Stimulated activated CD4-positive, alpha-beta T cell treated with anti-CD3 and anti-CD28 coated beads, Interleukin-4, amount 100 ng/mL, for 4 hours (primary cell): ENCODE data around the gene AP4B1.
"Not testable (repeated sequence)": the region's sequence is repeated elsewhere in the genome, so short reads cannot be mapped to it uniquely, and the experiment has no call there.

Experiments
- DNase-seq, 2 experiments: peaks; one replicate each; pipeline ENCODE4 v3.0.0-alpha.2; 2020

Gene AP4B1

DNA sequence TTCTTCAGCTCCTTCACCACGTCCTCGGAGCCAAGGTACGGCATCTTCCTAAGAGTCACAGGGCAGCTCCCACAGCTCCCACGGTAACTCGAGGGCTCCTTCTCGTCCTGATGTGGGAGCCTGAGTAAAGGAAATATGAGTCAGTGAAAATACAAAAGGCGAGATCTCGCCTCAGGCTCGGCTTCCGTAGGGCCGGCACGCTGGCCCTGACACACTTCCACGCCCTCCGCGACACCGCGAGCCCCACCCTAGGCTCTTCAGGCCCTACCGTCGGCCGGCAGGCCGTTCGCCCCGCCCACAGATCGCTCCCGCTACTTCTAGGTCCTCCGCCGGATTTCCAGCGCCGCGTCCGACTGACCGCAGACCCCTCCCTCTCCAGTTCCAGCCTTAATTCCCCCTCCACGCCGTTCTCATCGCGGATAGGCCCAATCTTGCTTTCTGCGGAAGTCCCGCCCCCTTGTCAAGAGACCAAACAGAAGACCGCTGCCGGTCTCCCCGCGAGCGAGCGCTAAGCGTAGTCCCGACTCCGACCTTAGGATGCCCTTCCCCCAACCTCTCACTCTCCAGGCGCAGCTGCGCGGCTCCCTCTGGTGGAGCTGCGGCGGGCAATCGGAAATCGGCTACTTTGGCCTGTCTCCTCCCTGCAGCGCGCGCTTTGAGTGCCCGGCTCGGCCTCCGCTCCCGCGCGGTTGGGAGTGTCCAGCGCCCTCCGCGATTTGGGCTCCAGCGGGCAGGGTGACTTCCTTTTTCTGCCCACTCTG is at the start of gene AP4B1, which contains the start of gene DCLRE1B:
TSS of gene AP4B1 (minus strand) at position 126 of the 761 bp plus-strand sequence. CDS start at position 44, 82 bp downstream.
TSS of gene DCLRE1B (plus strand) at position 653 of the 761 bp plus-strand sequence. CDS start 261 bp downstream, outside the sequence.
- peak; percentile 92 to 98 for DNase-seq

DNA sequence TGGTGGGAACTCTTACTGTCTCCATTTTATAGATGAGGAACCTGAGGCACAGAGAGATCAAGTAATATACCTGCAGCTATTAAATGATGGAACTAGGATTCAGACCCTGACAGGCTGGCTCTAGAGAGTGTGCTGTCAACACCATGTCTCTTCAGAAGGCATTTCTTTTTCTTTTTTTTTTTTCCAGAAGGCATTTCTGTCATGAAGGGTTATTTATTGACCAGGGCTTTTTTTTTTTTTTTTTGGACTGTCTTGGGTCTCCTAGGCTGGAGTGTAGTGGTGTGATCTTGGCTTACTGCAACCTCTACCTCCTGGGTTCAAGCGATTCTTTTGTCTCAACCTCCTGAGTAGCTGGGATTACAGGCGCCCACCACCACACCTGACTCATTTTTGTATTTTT is 47.1 kb upstream of the AP4B1 start:
- DNase-seq, result no peak

DNA sequence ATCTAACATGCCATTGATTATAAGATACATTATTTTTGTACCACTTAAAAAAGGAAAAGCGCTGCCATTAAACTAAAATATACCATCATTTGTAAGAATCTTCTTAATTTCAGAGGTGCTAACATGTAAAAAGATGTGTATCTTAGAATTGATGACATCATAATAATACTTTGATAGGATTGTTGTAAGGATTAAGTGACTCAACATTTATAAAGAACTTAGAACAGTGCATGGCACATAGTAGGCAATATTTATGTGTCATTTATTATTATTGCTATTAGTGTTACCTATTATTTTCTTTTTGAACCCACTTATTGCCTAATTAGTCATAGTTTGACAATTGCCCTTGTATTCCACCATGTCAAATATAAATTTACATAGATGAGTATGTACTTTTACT is 46.3 kb upstream of the AP4B1 start:
- DNase-seq, result no peak

DNA sequence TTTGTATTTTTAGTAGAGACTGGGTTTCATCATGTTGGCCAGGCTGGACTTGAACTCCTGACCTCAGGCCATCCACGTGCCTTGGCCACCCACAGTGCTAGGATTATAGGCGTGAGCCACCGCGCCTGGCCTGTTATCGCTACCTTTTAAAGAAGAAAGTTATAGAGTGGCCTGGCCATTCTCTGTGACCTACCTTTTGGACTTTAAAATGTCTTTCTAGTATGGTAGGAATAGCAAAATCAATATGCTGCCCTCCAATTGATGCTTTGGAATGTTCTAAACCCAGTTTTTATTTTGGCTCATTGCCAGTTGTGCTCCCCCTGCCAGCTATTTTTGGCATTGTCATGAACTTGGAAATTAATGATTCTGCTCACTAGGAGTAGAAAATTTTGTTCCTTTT is 44.4 kb upstream of the AP4B1 start:
- DNase-seq, result no peak

DNA sequence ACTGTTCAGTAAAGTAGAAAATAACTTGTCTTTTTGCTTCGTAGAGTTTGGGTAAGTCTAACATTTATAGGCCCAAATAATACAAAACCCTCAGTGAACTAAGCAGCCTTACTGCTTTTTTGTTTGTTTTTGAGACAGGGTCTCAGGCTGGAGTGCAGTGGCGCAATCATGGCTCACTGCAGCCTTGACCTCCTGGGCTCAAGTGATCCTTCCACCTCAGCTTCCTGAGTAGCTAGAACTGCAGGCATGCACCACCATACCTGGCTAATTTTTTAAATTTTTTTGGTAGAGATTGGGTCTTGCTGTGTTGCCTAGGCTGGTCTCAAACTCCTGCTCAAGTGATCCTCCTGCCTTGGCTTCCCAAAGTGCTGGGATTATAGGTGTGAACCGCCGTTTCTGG is 43.6 kb upstream of the AP4B1 start:
- DNase-seq, result not testable (repeated sequence)

DNA sequence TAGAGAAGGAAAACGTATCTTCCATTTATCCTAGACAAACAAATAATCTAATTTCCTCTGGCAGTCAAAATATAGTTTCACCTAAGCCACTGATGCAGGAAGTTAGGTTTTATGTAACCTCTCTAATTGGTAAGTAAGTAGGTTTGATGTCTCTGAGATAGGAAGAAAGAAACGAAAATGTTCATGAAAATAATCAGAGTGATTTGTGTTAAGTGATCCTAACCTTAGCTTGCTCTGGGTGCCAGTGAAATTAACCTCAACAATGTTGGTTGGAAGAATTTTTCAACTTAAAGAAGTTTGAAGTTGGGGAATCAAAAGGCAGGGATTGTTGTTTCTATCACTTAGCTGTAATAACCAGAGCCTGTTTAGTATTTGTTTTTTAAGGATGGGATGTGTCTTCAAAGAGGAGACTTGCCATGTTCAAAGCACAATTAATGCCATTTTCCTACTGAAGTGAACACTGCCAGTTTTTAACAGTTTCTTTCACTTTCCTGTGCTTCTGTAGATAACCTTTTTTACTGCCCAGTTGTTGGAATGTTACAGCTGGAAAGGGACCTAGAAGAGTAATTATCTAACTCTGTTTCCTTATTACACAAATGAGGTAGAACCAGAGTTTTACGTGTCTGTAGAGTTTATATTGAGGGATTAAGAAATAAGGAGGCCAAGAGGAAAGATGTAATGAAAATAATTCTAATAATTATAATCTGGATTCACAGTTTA is 42.9 kb upstream of the AP4B1 start:
- DNase-seq, result no peak

DNA sequence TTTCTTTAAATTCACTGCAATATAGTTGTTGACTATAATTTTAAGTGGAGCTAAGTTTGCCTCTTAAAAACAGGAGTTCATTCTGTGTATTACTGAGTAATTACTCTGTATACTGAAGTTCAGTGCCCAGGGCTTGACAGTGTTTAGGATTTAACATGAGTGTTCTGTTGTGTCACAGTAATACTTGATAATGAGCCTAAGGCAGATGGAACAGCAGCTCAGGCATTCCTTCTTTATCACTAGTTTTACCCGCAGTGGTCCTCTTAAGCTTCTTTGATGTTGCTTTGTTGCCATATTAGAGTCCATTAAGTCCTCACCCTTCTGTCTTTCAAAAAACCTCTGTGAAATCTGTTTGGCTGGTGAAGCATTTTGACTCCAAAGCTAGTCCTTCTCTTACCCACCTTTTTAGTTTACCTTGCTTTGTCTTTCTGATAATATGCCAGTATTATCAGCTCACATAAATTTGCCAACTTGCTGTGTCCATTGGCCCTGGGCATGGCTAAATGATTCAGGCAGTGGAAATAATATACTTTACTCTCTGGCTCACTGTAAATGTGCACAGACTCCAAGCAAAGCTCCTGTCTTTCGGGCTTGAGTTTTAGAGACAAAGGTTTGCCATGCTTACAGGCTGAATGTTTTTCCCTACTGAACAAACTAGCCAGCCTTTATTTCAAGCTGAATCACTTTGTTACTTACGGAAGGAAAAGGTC is 42.2 kb upstream of the AP4B1 start:
- no peak for DNase-seq

DNA sequence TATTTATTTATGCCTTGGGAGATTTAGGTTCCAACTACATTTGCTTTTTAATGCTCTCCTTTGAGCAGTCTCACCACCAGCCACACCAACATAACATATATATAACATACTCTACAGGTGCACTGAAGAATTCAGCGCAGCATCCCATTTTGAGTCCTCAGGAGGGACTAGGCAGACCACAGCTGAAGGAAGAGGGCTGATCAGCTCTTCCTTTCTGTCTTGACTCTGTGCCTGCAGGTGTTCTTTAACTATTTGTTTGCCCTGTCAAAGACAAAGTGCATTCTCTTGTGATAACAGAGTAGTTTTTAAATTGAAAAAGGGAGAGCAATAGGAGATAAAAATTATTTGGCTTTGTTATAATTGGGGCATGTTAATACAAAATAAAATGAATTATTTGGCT is 41.5 kb upstream of the AP4B1 start:
- no peak for DNase-seq

DNA sequence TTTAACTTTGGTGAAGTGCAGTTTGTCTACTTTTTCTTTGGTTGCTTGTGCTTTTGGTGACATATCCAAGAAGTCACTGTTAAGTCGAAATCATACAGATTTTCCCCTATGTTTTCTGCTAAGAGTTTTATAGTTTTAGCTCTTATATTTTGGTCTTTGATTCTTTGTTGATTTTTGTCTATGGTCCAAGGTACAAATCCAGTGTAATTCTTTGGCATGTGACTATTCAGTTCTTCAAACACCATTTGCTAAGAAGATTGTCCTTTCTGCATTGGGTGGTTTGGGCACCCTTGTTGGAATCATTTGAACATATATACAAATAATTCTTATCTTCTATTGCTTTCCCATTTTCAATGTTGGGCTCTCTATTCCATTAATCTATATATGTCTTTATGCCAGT is 40.7 kb upstream of the AP4B1 start:
- no peak for DNase-seq

DNA sequence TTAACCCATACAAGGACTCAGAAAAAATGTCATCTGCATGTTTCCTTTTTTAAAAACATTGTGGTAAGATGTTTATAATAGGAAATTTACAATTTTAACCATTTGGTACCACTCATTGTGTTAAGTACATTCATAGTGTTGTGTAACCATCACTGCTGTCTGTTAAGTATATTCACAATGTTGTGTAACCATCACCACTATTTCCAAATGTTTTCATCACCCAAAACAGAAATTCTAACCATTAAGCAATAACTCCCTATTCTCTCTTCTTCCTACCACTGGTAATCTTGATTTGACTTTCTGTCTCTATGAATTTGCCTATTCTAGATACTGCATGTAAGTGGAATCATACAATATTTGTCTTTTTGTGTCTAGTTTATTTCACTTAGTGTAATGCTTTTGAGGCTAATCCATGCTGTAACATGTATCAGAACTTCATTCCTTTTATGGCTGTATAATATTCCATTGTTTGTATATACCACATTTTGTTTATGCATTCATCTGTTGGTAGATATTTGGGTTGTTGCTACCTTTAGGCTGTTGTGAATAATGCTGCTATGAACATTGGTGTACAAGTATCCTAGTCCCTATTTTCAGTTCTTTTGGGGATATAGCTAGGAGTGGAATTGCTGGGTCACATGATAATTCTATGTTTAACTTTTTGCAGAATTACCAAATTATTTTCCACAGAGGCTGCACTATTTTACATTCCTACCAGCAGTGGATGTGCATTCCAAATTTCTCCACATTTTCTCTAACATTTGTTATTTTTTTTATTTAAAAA is 38.6 kb upstream of the AP4B1 start:
- DNase-seq, result no peak

DNA sequence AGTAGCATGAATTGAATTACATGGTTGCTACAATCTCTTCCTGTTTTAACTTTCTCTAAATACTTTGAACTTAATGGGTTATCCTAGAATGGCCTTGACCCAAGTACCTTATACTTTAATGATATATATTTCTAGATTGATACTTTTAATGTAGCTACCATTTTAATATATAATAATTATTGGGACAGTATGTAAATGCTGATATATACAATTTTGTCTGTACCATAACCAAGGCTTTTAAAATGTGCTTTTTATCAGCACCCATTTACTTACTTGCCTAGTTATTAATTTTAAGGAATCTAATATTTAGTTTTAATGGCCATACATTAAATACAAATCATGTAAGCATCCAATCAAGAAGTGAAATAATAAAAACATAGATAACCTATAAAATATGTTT is 37.9 kb upstream of the AP4B1 start:
- no peak for DNase-seq

DNA sequence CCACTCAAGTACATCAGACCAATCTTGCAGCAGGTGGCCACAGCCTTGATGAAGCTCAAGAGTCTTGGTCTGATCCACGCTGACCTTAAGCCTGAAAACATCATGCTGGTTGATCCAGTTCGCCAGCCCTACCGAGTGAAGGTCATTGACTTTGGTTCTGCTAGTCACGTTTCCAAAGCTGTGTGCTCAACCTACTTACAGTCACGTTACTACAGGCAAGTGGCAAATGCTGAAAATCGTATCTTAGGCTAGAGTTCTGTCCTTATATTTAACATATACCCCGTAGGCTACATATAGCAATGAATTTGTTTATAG is 36.6 kb upstream of the AP4B1 start:
- no peak for DNase-seq

DNA sequence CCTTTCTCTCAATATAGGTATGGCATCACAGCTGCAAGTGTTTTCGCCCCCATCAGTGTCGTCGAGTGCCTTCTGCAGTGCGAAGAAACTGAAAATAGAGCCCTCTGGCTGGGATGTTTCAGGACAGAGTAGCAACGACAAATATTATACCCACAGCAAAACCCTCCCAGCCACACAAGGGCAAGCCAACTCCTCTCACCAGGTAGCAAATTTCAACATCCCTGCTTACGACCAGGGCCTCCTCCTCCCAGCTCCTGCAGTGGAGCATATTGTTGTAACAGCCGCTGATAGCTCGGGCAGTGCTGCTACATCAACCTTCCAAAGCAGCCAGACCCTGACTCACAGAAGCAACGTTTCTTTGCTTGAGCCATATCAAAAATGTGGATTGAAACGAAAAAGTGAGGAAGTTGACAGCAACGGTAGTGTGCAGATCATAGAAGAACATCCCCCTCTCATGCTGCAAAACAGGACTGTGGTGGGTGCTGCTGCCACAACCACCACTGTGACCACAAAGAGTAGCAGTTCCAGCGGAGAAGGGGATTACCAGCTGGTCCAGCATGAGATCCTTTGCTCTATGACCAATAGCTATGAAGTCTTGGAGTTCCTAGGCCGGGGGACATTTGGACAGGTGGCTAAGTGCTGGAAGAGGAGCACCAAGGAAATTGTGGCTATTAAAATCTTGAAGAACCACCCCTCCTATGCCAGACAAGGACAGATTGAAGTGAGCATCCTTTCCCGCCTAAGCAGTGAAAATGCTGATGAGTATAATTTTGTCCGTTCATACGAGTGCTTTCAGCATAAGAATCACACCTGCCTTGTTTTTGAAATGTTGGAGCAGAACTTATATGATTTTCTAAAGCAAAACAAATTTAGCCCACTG is 36.0 kb upstream of the AP4B1 start:
- peak in 1 of 2 experiments; percentile 19 for DNase-seq

DNA sequence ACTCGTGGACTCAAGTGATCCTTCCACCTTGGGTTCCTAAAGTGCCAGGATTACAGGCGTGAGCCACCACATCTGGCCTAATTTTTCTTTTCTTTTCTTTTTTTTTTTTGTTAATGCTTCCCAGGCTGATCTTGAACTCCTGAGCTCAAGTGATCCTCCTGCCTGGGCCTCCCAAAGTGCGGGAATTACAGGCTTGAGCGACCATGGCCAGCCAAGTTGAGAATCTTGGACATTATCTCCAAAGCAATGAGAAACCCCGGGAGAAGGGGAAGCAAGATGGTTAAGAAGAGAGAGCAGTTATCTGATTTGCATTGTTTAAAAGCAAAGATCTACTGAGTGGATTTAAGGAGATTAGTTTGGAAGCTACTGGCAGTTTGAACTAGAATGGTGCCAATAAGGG is 33.6 kb upstream of the AP4B1 start:
- no peak for DNase-seq

DNA sequence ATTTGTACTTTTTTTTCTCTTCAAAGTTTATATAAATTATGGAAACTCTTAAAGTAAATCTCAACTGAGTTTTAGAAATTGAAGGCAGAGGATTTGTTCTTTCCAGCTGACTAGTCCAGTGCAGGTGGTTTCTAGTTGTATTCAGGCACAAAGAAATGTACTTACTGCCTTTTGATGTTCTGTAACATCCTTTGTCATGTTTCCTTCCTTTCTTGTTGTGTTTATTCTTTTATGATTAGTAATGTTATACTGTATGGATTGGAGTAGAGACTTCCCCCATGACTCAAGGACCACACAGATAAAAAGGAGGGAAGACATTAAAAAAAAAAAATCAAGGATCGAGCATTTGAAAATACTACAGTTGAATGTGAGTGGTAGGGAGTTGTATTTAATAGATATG is 32.5 kb upstream of the AP4B1 start:
- DNase-seq, result no peak

DNA sequence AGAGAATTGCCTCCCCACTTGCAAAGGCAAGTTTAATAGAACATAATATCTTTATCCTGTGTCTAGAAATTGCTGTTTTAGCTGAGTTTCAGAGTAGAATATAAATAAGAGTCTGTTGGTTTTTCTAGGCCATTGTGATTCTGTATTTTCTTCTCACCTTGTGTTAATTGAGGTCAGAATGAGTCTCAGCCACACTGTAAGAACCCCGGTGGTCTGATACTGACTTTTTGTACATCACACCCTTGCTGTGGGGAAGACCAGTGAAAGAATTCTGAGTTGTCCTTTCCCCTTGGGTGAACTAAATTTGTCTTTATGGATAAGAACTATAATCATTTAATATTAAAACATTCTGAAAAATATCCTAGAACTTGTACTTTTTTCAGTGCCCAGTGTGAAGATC is 31.4 kb upstream of the AP4B1 start:
- no peak for DNase-seq

DNA sequence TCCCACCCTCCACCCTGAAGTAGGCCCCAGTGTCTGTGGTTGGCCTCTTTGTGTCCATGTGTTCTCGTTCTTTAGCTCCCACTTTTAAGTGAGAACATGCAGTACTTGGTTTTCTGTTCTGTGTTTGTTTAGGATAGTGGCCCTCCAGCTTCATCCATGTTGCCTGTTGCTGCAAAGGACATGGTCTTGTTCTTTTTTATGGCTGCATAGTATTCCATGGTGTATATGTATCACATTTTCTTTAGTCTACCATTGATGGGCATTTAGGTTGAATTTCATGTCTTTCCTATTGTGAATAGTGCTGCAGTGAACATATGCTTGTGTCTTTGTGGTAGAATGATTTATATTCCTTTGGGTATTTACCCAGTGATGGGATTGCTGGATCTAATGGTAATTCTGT is 30.6 kb upstream of the AP4B1 start:
- no peak for DNase-seq

DNA sequence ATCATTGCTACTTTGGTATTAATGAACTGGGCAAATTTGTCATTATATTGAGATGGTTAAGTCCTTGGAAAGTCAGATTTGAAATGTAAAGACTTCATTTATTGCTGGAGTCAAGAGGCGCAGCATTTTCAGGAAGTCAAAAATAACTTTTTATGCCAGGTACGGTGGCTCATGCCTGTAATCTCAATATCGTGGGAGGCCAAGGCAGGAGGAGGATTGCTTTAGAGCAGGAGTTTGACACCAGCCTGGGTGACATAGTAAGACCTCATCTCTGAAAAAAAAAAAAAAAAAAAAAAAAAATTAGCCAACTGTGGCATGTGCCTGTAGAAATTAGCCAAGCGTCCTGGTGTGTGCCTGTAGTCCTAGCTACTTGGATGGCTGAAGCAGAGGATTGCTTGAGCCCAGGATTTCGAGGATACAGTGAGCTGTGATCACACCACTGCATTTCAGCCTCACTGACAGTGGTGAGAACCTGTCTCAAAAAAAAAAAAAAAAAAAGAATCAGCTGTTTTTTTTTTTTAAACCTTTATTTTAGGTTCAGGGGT is 30.0 kb upstream of the AP4B1 start:
- no peak for DNase-seq

DNA sequence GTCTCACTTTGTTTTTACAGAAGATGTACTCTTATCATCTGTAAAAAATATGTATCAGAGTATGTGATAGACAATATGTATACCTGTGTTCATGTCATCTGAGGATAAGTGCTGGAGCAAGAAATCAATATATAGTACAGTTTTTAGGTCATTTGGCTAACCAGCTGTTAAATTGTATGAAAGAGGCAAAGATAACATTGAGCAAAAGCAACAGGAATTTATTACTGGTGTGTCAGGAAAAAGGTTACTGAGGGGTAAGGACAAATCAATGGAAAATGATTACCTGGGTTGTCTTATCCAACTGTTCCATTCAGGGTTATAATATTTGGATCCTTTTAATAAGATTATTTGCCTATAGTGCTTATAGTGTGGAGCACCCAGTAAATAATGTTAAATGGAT is 29.4 kb upstream of the AP4B1 start:
- no peak for DNase-seq

DNA sequence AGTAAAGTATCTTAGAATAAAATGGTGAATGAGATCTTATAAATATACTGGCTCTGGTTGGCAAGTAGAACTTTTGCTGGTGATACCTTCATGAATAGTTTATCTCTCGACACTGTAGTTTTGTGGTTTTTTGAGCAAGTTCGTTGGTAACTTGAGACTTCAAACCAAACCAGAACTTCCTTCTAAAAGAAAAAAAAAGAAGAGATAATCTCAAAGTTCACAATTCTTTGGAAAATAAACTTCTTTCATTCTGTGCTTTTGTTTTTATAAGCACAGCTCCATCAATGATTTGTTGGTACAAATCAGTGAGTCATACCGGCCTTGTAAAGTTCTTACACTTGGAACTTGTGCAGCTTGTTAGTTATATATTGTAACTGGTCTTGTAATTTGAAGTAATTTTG is 26.9 kb upstream of the AP4B1 start:
- DNase-seq, result no peak

DNA sequence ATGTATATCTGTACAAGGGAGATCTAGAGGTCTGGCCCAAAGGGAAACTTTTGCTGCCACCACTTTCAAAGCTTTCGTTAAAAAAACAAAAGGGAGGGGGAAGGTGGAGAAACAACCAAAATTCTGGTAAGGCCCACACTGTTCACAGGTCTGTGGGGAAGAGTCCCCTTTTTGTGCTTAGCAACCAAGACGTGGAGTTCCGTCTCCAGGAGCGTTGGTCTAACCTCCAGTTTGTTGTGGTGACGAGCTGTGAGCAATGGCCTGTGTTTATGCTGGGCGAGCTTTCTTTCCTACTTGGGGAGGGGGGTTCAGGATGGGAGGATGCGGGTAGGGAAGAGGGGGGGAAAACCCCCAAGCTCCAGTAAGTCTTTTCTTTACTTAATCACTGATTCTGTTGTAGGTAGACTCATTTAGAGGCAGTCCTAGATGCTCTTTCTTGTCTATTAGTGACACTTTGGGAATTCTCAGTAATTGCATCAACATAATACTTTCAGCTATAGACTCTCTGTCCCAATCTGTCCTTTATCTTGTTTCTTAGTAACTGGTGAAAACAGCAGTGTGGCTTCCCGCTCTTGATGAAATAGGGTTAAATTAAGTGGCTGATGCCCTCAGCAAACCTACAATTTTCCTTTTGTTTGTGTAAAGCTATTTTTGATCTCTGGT is 26.0 kb upstream of the AP4B1 start:
- peak; percentile 27 to 57 for DNase-seq
